Measurements from ENCODE around the gene RNF20. TPM values are rescaled to one million over a fixed set of nuclear protein-coding genes. Genes with fewer than 3 reads are reported as not detected.
A peak's percentile ranks its signal among the peaks of the same experiment; 100 is the strongest.

RNF20 gene
- total and polyA plus RNA-seq, 8 donors: 6.2 to 30.6 (median 24.0) TPM

- Histone ChIP-seq H3K9me3 (no peaks in the 10 kb centered on the region), H3K4me1 (no peaks in the 10 kb centered on the region), H3K27me3 (no peaks in the 10 kb centered on the region), H3K4me3 (no peak overlapping the region), H3K36me3 (no peaks in the 10 kb centered on the region), H3K27ac (no peak overlapping the region)
- no peak for ATAC-seq
- WGBS, 2 donors: 45 to 67% methylated on average over 2 of the region's 2 CpGs
- no peak for FAIRE-seq
- DNase-seq: no peak
- intact Hi-C loops (cut with DNase I): no loop called here
- TF ChIP-seq CTCF (IDR thresholded peaks at IDR 0.05): no peak
Measured at GRCh38 chr9:101572316-101572715, 38.7 kb downstream of the RNF20 start.

GRCh38 chr9:101574731-101575333 lies 41.2 kb downstream of the RNF20 start:
- TF ChIP-seq CTCF (IDR thresholded peaks at IDR 0.05): no peak
- Histone ChIP-seq H3K36me3 (no peaks in the 10 kb centered on the region), H3K4me3 (no peak overlapping the region), H3K27me3 (no peaks in the 10 kb centered on the region), H3K4me1 (no peaks in the 10 kb centered on the region), H3K9me3 (no peaks in the 10 kb centered on the region), H3K27ac (no peak overlapping the region)
- intact Hi-C loops (cut with DNase I): no loop called here
- no peak for FAIRE-seq
- ATAC-seq: no peak
- DNase-seq: no peak

GRCh38 chr9:101578378-101578777 lies 44.7 kb downstream of the RNF20 start:
- 60 to 64% methylated on average over 3 of the region's 3 CpGs for WGBS, 2 donors
- no peak overlapping the region for H3K4me3 ChIP-seq
- H3K36me3 ChIP-seq: no peaks in the 10 kb centered on the region
- intact Hi-C loops (cut with DNase I): no loop called here
- H3K27ac ChIP-seq: no peak overlapping the region
- no peaks in the 10 kb centered on the region for H3K9me3 ChIP-seq
- no peak for TF ChIP-seq CTCF (IDR thresholded peaks at IDR 0.05)
- H3K4me1 ChIP-seq: no peaks in the 10 kb centered on the region
- FAIRE-seq: no peak
- H3K27me3 ChIP-seq: no peaks in the 10 kb centered on the region
- ATAC-seq: no peak
- no peak for DNase-seq

GRCh38 chr9:101579711-101580545 lies 46.3 kb downstream of the RNF20 start:
- intact Hi-C loops (cut with DNase I): loop anchor here in 1 of 3 donors (10.0 kb wide), 1 partner anchor 65 kb away; no protein-coding TSS in a partner anchor
- TF ChIP-seq CTCF (IDR thresholded peaks at IDR 0.05): no peak
- no peak overlapping the region for H3K27ac ChIP-seq
- FAIRE-seq (no peak), DNase-seq (peak in 1 of 6 donors; percentile 25), ATAC-seq (peak in 2 of 4 donors; percentile 50 to 66)
- WGBS, 2 donors: 70 to 79% methylated on average over 6 of the region's 6 CpGs
- no peaks in the 10 kb centered on the region for H3K4me1 ChIP-seq
- no peaks in the 10 kb centered on the region for H3K36me3 ChIP-seq
- H3K4me3 ChIP-seq: no peak overlapping the region
- no peaks in the 10 kb centered on the region for H3K9me3 ChIP-seq
- H3K27me3 ChIP-seq: no peaks in the 10 kb centered on the region

GRCh38 chr9:101582553-101582952 lies 48.9 kb downstream of the RNF20 start:
- Histone ChIP-seq H3K4me1 (no peaks in the 10 kb centered on the region), H3K27ac (no peak overlapping the region), H3K36me3 (no peaks in the 10 kb centered on the region), H3K9me3 (no peaks in the 10 kb centered on the region), H3K27me3 (no peaks in the 10 kb centered on the region), H3K4me3 (no peak overlapping the region)
- ATAC-seq: no peak
- 58 to 66% methylated on average over 1 of the region's 1 CpG for WGBS, 2 donors
- TF ChIP-seq CTCF (IDR thresholded peaks at IDR 0.05): no peak
- no peak for DNase-seq
- FAIRE-seq: no peak
- intact Hi-C loops (cut with DNase I): loop anchor here in 1 of 3 donors (10.0 kb wide), 1 partner anchor 62 kb away; no protein-coding TSS in a partner anchor
